ENCODE results near the gene ALKBH8. TPM values are rescaled to one million over a fixed set of nuclear protein-coding genes. Genes with fewer than 3 reads are reported as not detected.

Gene ALKBH8, protein sequence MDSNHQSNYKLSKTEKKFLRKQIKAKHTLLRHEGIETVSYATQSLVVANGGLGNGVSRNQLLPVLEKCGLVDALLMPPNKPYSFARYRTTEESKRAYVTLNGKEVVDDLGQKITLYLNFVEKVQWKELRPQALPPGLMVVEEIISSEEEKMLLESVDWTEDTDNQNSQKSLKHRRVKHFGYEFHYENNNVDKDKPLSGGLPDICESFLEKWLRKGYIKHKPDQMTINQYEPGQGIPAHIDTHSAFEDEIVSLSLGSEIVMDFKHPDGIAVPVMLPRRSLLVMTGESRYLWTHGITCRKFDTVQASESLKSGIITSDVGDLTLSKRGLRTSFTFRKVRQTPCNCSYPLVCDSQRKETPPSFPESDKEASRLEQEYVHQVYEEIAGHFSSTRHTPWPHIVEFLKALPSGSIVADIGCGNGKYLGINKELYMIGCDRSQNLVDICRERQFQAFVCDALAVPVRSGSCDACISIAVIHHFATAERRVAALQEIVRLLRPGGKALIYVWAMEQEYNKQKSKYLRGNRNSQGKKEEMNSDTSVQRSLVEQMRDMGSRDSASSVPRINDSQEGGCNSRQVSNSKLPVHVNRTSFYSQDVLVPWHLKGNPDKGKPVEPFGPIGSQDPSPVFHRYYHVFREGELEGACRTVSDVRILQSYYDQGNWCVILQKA
- total RNA-seq, result 8.9 and 9.8 TPM in 2 replicates

DNA sequence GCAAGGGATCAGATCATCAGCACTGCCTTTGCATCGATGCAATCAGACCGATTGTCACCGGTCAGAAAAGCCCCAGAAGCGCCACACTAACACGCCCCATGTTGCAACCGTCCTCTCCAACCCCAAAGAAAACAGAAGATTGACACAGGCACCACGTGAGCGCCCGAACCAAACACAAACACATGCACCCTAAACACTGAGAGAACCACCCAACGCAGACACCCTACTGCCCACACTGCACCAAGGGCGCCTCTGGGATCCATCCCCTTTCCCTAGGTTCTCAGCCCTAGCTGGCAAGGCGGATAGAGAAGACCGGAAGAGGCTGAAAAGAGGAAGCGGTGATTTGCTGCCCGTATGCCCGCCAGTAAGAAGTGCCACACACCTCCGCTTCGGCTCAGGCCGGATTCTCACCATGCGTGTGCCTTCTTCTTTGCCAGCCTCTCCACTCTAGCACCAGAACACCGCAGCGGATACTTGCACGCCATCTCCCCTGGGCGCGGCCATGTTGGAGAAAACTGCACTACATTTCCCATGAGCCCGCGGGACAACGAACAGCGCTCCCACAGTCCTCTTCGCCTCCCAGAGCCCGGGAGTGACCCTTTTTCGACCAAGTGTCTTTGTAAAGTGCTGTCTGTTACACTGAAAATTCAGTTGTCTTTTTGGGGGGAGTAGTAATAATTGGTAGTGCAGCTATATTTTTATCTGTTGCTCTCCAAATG is at the start of gene ALKBH8:
TSS of gene ALKBH8 (minus strand) at position 517 of the 719 bp plus-strand sequence. CDS start 4,842 bp downstream, outside the sequence.
- DNase-seq (ENCODE audit: low read depth), result peak; percentile 50

DNA sequence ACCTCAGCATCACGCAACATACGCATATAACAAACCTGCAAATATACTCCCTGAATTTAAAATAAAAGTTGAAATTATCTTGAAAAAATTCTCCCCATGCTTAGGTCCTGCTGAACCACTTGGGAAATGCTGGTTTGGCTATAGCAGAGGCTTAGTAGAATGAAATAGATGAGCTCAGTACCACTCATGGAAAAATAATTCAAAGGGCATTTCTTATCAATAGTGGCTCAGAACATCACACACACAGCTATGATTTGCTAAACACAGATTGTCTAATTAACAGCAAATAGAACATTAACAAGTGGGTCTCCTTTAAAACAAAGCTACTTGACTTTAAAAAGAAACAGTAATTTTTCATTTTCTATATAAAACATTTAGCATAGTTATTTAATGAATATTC is 46.9 kb upstream of the ALKBH8 start:
- DNase-seq (ENCODE audit: low read depth), result no peak

- DNase-seq (ENCODE audit: low read depth), result no peak
Measured at GRCh38 chr11:107609400-107610218, 44.1 kb upstream of the ALKBH8 start.

DNA sequence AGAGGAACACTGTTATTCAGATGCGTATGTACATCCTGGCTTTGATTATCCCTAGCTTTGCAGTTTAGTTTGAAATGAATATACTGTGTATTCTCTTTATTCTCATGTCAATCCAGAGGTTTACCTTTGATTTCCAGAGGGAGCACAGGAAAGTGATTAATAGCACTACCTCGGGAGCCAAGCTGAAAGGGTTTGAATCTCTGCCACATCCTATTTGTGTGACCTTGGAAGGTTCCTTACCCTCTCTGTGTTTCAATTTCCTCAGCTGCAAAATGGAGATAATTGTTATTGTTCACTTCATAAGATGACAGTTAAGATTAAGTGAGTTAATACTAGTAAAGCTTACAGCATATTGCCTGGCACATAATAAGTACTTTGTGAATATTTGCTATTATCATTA is 43.3 kb upstream of the ALKBH8 start:
- no peak for DNase-seq (ENCODE audit: low read depth)

GRCh38 chr11:107606141-107606540 is 40.6 kb upstream of the ALKBH8 start:
- no peak for DNase-seq (ENCODE audit: low read depth)

DNA sequence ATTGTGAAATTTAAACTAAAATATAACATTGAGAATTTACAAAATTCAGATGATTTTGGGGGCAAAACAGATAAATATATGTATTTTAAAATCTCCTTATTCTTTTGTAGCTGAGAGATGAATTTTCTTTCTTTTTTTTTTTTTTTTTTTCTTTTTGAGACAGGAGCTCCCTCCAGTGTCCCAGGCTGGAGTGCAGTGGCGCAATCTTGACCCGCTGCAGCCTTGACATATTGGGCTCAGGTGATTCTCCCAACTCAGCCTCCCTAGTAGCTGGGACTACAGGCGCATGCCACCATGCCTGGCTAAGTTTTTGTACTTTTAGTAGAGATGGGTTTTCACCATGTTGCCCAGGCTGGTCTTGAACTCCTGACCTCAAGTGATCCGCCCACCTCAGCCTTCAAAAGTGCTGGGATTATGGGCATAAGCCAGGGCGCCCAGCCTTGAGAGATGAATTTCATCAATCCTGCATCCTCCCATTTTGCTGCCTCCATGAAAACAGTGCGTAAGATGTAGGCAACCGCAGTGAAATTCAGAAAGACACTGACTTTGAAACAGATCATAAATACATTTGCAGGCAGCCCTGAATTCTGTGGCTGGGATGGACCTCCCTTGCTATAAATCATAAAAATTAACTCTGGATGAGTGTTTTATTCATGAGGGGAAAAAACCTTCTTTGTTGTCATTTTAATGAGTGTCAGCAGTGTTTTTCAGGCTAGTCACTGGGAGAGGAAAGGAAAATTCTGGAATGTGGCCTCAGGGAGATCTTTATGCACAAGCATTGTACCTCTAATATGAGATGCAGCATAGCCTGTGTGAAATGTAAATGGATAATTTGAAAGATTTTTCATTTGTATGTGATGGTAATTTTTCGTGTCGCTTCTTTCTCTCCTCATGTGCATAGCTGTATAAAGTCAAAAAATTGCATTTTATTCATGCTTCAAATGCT is 39.8 kb upstream of the ALKBH8 start:
- DNase-seq (ENCODE audit: low read depth), result no peak

- DNase-seq (ENCODE audit: low read depth), result no peak
Measured at GRCh38 chr11:107598225-107599139, 32.9 kb upstream of the ALKBH8 start.

GRCh38 chr11:107594736-107595135 is 29.2 kb upstream of the ALKBH8 start:
- DNase-seq (ENCODE audit: low read depth), result peak; percentile 20

DNA sequence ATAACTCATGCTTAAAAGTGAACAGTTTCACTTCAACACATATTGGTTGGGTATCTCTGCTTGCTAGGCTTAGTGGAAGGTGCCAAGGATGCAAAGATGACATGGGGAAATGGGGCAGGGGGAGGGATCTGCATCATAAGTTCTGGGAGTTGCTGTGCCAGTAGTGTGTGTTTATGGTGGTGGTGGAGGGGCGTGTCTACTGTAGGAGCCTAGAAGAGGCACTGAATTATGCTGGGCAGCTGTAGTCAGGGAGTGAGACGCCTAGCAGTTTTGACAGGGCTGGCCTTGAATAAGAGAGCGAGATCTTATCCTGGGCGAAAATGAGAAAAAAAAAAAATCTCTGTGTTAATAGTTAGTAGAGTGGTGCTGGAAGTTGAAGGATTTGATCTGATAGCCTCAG is 28.4 kb upstream of the ALKBH8 start:
- DNase-seq (ENCODE audit: low read depth), result no peak

- no peak for DNase-seq (ENCODE audit: low read depth)
Measured at GRCh38 chr11:107592813-107593212, 27.3 kb upstream of the ALKBH8 start.

DNA sequence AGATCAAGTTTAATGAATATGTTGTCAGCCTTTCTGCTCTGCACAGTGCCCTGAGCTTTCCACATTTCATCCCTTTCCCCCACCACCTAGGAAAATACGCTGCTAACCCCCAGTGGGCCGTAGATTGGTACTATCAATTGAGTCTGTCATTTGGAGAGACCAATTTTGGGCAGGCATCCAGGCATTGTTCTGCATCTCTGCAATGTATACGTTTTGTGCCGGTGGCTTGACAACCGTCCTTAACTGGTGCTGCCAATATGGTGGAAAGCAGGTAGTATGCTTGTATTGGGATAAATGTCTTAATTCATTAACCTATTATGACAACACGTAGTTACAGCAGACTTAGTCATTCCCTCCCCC is 26.7 kb upstream of the ALKBH8 start:
- DNase-seq (ENCODE audit: low read depth), result no peak

- peak; percentile 19 for DNase-seq (ENCODE audit: low read depth)
Measured at GRCh38 chr11:107591378-107592230, 26.1 kb upstream of the ALKBH8 start.

DNA sequence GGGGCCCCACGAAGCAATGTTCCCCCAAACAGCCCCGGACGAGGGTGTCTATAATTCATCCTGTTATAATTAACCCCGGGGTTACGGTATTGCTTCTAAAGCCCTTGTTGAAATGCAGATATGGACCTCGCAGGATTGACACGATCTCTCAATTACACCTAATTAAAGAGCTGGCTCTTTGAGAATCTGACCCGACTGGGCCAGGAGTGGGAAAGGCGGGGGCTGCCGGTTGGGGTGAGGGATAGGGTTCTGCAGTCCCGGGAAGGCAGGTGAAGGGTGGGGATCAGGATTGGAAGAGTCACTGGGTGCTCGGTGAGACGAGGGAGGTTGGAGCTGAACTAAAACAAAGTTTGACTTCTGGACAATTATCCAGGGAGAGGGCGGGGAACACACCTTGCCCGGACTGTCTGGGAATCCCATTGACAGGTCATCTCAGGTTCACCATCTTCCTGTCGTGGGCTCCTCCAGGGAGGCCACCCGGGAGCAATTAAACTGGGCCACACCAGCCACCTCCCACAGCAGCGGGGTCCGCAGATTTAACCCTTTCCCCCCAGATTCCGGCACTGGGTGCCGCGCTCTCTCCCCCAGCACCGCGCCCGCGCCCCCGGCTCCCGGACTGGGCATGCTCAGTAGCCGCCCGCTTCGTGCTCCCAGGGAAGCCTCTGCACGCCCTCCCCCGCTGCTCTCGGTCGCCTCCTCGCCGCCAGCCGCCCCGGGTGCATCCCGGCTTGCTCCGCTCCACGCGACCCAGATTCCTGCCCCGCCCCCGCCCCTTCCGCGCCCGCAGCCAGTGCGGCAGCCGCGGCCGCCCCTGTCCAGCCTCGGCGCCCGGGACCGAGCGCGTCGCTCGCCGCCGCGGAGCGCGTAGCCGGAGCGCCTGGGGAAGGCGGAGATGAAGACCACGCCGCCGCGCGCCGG is 25.2 kb upstream of the ALKBH8 start, which contains the start of gene ELMOD1:
TSS of gene ELMOD1 (plus strand) at position 688 of the 918 bp plus-strand sequence. CDS start 27,043 bp downstream, outside the sequence.
- DNase-seq (ENCODE audit: low read depth), result no peak

- no peak for DNase-seq (ENCODE audit: low read depth)
Measured at GRCh38 chr11:107587306-107587979, 21.9 kb upstream of the ALKBH8 start.

GRCh38 chr11:107583629-107584195 is 18.2 kb upstream of the ALKBH8 start:
- no peak for DNase-seq (ENCODE audit: low read depth)

GRCh38 chr11:107581147-107581546 is 15.6 kb upstream of the ALKBH8 start:
- no peak for DNase-seq (ENCODE audit: low read depth)

Measured in renal cortical epithelial cell (primary cell).